H9 (cell line): Measurements from ENCODE around the gene ERBIN. TPM values are rescaled to one million over a fixed set of nuclear protein-coding genes. Genes with fewer than 3 reads are reported as not detected.

Experiments
- DNase-seq: peaks from one replicate; pipeline ENCODE4 v3.0.0-alpha.2; 2017
- H2AFZ ChIP-seq: one replicate; pipeline ENCODE4 v1.6.1; 2013; ENCODE audit warnings: mild to moderate bottlenecking, low read length, control low read depth, moderate library complexity
- H2AK5ac ChIP-seq: 2 replicates; pipeline ENCODE4 v1.6.1; 2013; ENCODE audit warnings: low read length, control low read depth, mixed read lengths; ENCODE audit not compliant: insufficient read length
- H2BK120ac ChIP-seq: one replicate; pipeline ENCODE4 v1.6.1; 2013; ENCODE audit warnings: low read depth, mild to moderate bottlenecking, low read length, control low read depth, inconsistent platforms; ENCODE audit not compliant: poor library complexity, severe bottlenecking
- H2BK12ac ChIP-seq: 2 replicates; pipeline ENCODE4 v1.6.1; 2013; ENCODE audit warnings: low read length, control low read depth, mixed read lengths, low read depth; ENCODE audit not compliant: insufficient read length
- H2BK15ac ChIP-seq: 2 replicates; pipeline ENCODE4 v1.6.1; 2013; ENCODE audit warnings: low read depth, low read length, control low read depth
- H2BK20ac ChIP-seq: one replicate; pipeline ENCODE4 v1.6.1; 2013; ENCODE audit warnings: low read depth, mild to moderate bottlenecking, low read length, control low read depth, inconsistent platforms; ENCODE audit not compliant: poor library complexity, severe bottlenecking
- H2BK5ac ChIP-seq: 2 replicates; pipeline ENCODE4 v1.6.1; 2013; ENCODE audit warnings: low read length, control low read depth, mixed read lengths; ENCODE audit not compliant: insufficient read length
- H3K14ac ChIP-seq: 2 replicates; pipeline ENCODE4 v1.6.1; 2013; ENCODE audit warnings: low read length, control low read depth; ENCODE audit not compliant: insufficient read depth
- H3K18ac ChIP-seq: 2 replicates; pipeline ENCODE4 v1.6.1; 2013; ENCODE audit warnings: low read depth, mild to moderate bottlenecking, mixed read lengths, low read length, control low read depth; ENCODE audit not compliant: insufficient read length
- H3K23ac ChIP-seq: 2 replicates; pipeline ENCODE4 v1.6.1; 2013; ENCODE audit warnings: low read length, control low read depth, mixed read lengths, low read depth; ENCODE audit not compliant: insufficient read length
- H3K23me2 ChIP-seq: 2 replicates; pipeline ENCODE4 v1.6.1; 2013; ENCODE audit warnings: low read depth, mild to moderate bottlenecking, mixed read lengths, low read length, control low read depth; ENCODE audit not compliant: insufficient read length, poor library complexity, severe bottlenecking
- H3K27ac ChIP-seq: 2 replicates; pipeline ENCODE4 v1.5.1; 2013; ENCODE audit warnings: low read length, control low read depth, mixed read lengths, low read depth; ENCODE audit not compliant: insufficient read length
- H3K27me3 ChIP-seq: 2 replicates; pipeline ENCODE4 v1.6.1; 2013; ENCODE audit warnings: low read length, control low read depth, inconsistent platforms; ENCODE audit not compliant: insufficient read depth
- H3K4ac ChIP-seq: 2 replicates; pipeline ENCODE4 v1.6.1; 2013; ENCODE audit warnings: low read depth, mild to moderate bottlenecking, control low read depth, inconsistent platforms, low read length, moderate library complexity
- H3K4me1 ChIP-seq: 2 replicates; pipeline ENCODE4 v1.6.1; 2013; ENCODE audit warnings: low read length, control low read depth, inconsistent platforms; ENCODE audit not compliant: insufficient read depth
- H3K4me2 ChIP-seq: 2 replicates; pipeline ENCODE4 v1.6.1; 2013; ENCODE audit warnings: low read length, control low read depth, mixed read lengths; ENCODE audit not compliant: insufficient read length, insufficient read depth
- H3K56ac ChIP-seq: 2 replicates; pipeline ENCODE4 v1.6.1; 2013; ENCODE audit warnings: low read depth, mild to moderate bottlenecking, mixed read lengths, low read length, control low read depth; ENCODE audit not compliant: insufficient read length
- H3K79me1 ChIP-seq: 2 replicates; pipeline ENCODE4 v1.6.1; 2013; ENCODE audit warnings: low read depth, mild to moderate bottlenecking, moderate library complexity, low read length, control low read depth, inconsistent platforms; ENCODE audit not compliant: insufficient read depth, poor library complexity, severe bottlenecking
- H3K79me2 ChIP-seq: 2 replicates; pipeline ENCODE4 v1.6.1; 2013; ENCODE audit warnings: low read length, control low read depth, inconsistent platforms; ENCODE audit not compliant: insufficient read depth
- H3K9ac ChIP-seq: 2 replicates; pipeline ENCODE4 v1.6.1; 2013; ENCODE audit warnings: low read length, control low read depth, mixed read lengths; ENCODE audit not compliant: insufficient read length; ENCODE audit errors: extremely low read depth
- H3K9me3 ChIP-seq: one replicate; pipeline ENCODE4 v1.6.1; 2013; ENCODE audit warnings: low read depth, low read length, inconsistent platforms; ENCODE audit not compliant: control insufficient read depth
- H3T11ph ChIP-seq: one replicate; pipeline ENCODE4 v1.6.1; 2013; ENCODE audit warnings: mild to moderate bottlenecking, low read length, control low read depth, inconsistent platforms
- H4K20me1 ChIP-seq: one replicate; pipeline ENCODE4 v1.6.1; 2013; ENCODE audit not compliant: control insufficient read depth, insufficient read length, insufficient read depth
- H4K5ac ChIP-seq: 2 replicates; pipeline ENCODE4 v1.6.1; 2013; ENCODE audit warnings: low read depth, mild to moderate bottlenecking, mixed read lengths, low read length, control low read depth; ENCODE audit not compliant: insufficient read length
- H4K8ac ChIP-seq: replicated peaks from 2 replicates; pipeline ENCODE4 v1.6.1; 2013; ENCODE audit warnings: low read length, control low read depth, mixed read lengths, low read depth; ENCODE audit not compliant: insufficient read length
- H4K91ac ChIP-seq: 2 replicates; pipeline ENCODE4 v1.6.1; 2013; ENCODE audit warnings: low read depth, mild to moderate bottlenecking, moderate library complexity, mixed read lengths, low read length, control low read depth; ENCODE audit not compliant: insufficient read length
- H3K27ac Mint-ChIP-seq, 3 experiments: 2 replicates in 2 of 3; 3 replicates in 1 of 3; pipeline ENCODE4 v1.8.0; 2020 to 2021; ENCODE audit warnings: mixed read lengths in 3 of 3, mild to moderate bottlenecking in 1 of 3, moderate library complexity in 1 of 3
- H3K27me3 Mint-ChIP-seq: 2 replicates; pipeline ENCODE4 v1.8.0; 2021; ENCODE audit warnings: low read depth, mild to moderate bottlenecking, moderate library complexity, mixed read lengths
- H3K36me3 Mint-ChIP-seq, 3 experiments: 2 replicates in 2 of 3; 3 replicates in 1 of 3; pipeline ENCODE4 v1.8.0; 2020 to 2021; ENCODE audit warnings: low read depth in 3 of 3, mixed read lengths in 3 of 3; ENCODE audit not compliant: insufficient read depth in 1 of 3
- H3K4me1 Mint-ChIP-seq, 2 experiments: 2 replicates each; pipeline ENCODE4 v1.8.0; 2020; ENCODE audit warnings: mixed read lengths in 2 of 2
- H3K4me3 Mint-ChIP-seq, 2 experiments: 2 replicates in 1 of 2; 3 replicates in 1 of 2; pipeline ENCODE4 v1.8.0; 2020 to 2021; ENCODE audit warnings: mild to moderate bottlenecking in 2 of 2, mixed read lengths in 2 of 2, moderate library complexity in 1 of 2
- H3K9me3 Mint-ChIP-seq, 2 experiments: 2 replicates in 1 of 2; 3 replicates in 1 of 2; pipeline ENCODE4 v1.8.0; 2020; ENCODE audit warnings: mild to moderate bottlenecking in 2 of 2, mixed read lengths in 2 of 2, moderate library complexity in 1 of 2
- CTCF ChIP-seq: fragments of 200-600 bp; sonication (generic); conservative IDR thresholded peaks from 3 replicates; pipeline ENCODE4 v1.8.0; 2021; ENCODE audit warnings: antibody characterized with exemption, mild to moderate bottlenecking
- WGBS: extraction: QIAGEN DNeasy Blood & Tissue Kit; methylation state at CpG from one replicate; pipeline ENCODE4 v1.1.7; 2013; ENCODE audit warnings: missing lambda C conversion rate, low lambda C conversion rate, mixed read lengths; ENCODE audit not compliant: insufficient read length; ENCODE audit errors: extremely low coverage; 5-methylcytosine and 5-hydroxymethylcytosine counted together
- total RNA-seq: library from RNA; stranded (reverse); gene quantifications from 2 replicates; pipeline ENCODE4 v1.2.1, GENCODE V29; 2021

ERBIN gene
- total RNA-seq, 1 experiment from 2014 or later, result 42.9 TPM

GRCh38 chr5:65892801-65893200 is 33.6 kb upstream of the ERBIN start:
- H3K23me2 ChIP-seq, result no peaks in the 10 kb centered on the region
- H2BK20ac ChIP-seq, result no peak overlapping the region
- H3K56ac ChIP-seq, result no peak overlapping the region
- H2BK120ac ChIP-seq, result no peak overlapping the region
- H3K4ac ChIP-seq, result no peak overlapping the region
- no peak overlapping the region for H3K4me2 ChIP-seq
- no peaks in the 10 kb centered on the region; the same call in 1 of the 2 replicates for H3K27me3 Mint-ChIP-seq
- DNase-seq, result no peak
- H2AFZ ChIP-seq, result no peak overlapping the region
- H3K4me1 Mint-ChIP-seq, result peaks cover 10 to 11% of the 10 kb centered on the region in 2 experiments
- no peaks in the 10 kb centered on the region for H3K9me3 Mint-ChIP-seq
- no peak overlapping the region for H3K4me3 Mint-ChIP-seq
- H3K14ac ChIP-seq, result no peak overlapping the region
- H4K8ac ChIP-seq, result no peak overlapping the region
- no peak overlapping the region for H3K27ac ChIP-seq
- no peak overlapping the region for H3K27ac Mint-ChIP-seq
- H3K79me1 ChIP-seq, result no peaks in the 10 kb centered on the region
- H3K18ac ChIP-seq, result no peak overlapping the region
- TF ChIP-seq CTCF, result no peak
- H3K4me1 ChIP-seq, result no peaks in the 10 kb centered on the region; the same call in 1 of the 2 replicates
- no peak overlapping the region for H2BK15ac ChIP-seq
- no peak overlapping the region for H4K5ac ChIP-seq
- no peak overlapping the region for H3K23ac ChIP-seq
- H4K20me1 ChIP-seq, result no peaks in the 10 kb centered on the region
- H2BK12ac ChIP-seq, result no peak overlapping the region
- WGBS, result no CpG with 5 or more reads among the region's 1 CpG
- H3K36me3 Mint-ChIP-seq, result no peaks in the 10 kb centered on the region
- H3K9ac ChIP-seq, result no peak overlapping the region
- H3T11ph ChIP-seq, result no peak overlapping the region
- no peak overlapping the region for H2BK5ac ChIP-seq
- H2AK5ac ChIP-seq, result no peak overlapping the region
- no peak overlapping the region for H4K91ac ChIP-seq
- no peaks in the 10 kb centered on the region for H3K79me2 ChIP-seq
- no peaks in the 10 kb centered on the region for H3K9me3 ChIP-seq
- no peaks in the 10 kb centered on the region for H3K27me3 ChIP-seq
